ENCODE data around the gene MGAT5B. TPM values are rescaled to one million over a fixed set of nuclear protein-coding genes. Genes with fewer than 3 reads are reported as not detected.
A peak's percentile ranks its signal among the peaks of the same experiment; 100 is the strongest.

The MGAT5B gene
- total and polyA plus RNA-seq, 2 of the 13 experiments (the other 11 are each of a cell fraction or from before 2014, with no cell fraction given), result 0.07 to 0.13 TPM

DNA sequence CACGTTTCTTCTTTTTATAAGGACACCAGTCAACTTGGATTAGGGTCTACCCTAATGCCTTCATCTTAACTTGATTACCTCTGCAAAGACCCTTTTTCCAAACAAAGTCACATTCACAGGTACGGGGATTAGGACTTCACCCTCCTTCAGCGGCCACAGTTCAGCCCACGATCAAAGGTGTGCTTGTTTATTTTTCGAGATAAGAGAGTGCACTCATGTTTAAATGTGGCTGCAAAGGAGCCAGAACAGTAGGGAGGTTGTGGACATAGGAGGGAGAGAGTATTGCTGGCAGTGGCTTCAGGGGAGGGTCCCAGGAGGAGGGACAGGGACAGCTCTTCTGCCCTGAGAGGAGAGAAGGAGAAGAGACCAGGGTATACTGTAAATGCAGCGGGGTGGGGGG, 46.7 kb downstream of the MGAT5B start (continued):
- TF ChIP-seq, protein P1, sequence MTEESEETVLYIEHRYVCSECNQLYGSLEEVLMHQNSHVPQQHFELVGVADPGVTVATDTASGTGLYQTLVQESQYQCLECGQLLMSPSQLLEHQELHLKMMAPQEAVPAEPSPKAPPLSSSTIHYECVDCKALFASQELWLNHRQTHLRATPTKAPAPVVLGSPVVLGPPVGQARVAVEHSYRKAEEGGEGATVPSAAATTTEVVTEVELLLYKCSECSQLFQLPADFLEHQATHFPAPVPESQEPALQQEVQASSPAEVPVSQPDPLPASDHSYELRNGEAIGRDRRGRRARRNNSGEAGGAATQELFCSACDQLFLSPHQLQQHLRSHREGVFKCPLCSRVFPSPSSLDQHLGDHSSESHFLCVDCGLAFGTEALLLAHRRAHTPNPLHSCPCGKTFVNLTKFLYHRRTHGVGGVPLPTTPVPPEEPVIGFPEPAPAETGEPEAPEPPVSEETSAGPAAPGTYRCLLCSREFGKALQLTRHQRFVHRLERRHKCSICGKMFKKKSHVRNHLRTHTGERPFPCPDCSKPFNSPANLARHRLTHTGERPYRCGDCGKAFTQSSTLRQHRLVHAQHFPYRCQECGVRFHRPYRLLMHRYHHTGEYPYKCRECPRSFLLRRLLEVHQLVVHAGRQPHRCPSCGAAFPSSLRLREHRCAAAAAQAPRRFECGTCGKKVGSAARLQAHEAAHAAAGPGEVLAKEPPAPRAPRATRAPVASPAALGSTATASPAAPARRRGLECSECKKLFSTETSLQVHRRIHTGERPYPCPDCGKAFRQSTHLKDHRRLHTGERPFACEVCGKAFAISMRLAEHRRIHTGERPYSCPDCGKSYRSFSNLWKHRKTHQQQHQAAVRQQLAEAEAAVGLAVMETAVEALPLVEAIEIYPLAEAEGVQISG (CRISPR knock-in tag; IDR thresholded peaks at IDR 0.05), result peak; percentile 62
- no peak for TF ChIP-seq SETDB1 (CRISPR knock-in tag; IDR thresholded peaks at IDR 0.05; ENCODE audit: borderline replicate concordance)
- peak; percentile 82; the same call in 1 of the 2 replicates for TF ChIP-seq RXRA (CRISPR knock-in tag; IDR thresholded peaks at IDR 0.05)
- peak; percentile 85 for TF ChIP-seq RARA (CRISPR knock-in tag; IDR thresholded peaks at IDR 0.05)
- TF ChIP-seq FLYWCH1 (CRISPR knock-in tag; IDR thresholded peaks at IDR 0.05), result no peak
- TF ChIP-seq MIXL1 (CRISPR knock-in tag; IDR thresholded peaks at IDR 0.05), result peak; percentile 46; the same call in 1 of the 2 replicates
- TF ChIP-seq, protein P2, sequence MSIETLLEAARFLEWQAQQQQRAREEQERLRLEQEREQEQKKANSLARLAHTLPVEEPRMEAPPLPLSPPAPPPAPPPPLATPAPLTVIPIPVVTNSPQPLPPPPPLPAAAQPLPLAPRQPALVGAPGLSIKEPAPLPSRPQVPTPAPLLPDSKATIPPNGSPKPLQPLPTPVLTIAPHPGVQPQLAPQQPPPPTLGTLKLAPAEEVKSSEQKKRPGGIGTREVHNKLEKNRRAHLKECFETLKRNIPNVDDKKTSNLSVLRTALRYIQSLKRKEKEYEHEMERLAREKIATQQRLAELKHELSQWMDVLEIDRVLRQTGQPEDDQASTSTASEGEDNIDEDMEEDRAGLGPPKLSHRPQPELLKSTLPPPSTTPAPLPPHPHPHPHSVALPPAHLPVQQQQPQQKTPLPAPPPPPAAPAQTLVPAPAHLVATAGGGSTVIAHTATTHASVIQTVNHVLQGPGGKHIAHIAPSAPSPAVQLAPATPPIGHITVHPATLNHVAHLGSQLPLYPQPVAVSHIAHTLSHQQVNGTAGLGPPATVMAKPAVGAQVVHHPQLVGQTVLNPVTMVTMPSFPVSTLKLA (IDR thresholded peaks at IDR 0.05), result no peak
- no peak for TF ChIP-seq ZNF816 (CRISPR knock-in tag; IDR thresholded peaks at IDR 0.05; ENCODE audit: borderline replicate concordance)
- TF ChIP-seq HOXD1 (CRISPR knock-in tag; IDR thresholded peaks at IDR 0.05), result 0 out of 2 replicates have a peak, but pooled peaks have one; percentile 42
- TF ChIP-seq, protein P3, sequence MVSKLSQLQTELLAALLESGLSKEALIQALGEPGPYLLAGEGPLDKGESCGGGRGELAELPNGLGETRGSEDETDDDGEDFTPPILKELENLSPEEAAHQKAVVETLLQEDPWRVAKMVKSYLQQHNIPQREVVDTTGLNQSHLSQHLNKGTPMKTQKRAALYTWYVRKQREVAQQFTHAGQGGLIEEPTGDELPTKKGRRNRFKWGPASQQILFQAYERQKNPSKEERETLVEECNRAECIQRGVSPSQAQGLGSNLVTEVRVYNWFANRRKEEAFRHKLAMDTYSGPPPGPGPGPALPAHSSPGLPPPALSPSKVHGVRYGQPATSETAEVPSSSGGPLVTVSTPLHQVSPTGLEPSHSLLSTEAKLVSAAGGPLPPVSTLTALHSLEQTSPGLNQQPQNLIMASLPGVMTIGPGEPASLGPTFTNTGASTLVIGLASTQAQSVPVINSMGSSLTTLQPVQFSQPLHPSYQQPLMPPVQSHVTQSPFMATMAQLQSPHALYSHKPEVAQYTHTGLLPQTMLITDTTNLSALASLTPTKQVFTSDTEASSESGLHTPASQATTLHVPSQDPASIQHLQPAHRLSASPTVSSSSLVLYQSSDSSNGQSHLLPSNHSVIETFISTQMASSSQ (IDR thresholded peaks at IDR 0.05; ENCODE audit: low read depth), result peak; percentile 54; the same call in 1 of the 2 replicates
- TF ChIP-seq, protein P3 (CRISPR knock-in tag; IDR thresholded peaks at IDR 0.05; ENCODE audit: borderline replicate concordance), result 0 out of 2 replicates have a peak, but pooled peaks have one; percentile 50
- no peak for TF ChIP-seq ZNF207 (IDR thresholded peaks at IDR 0.05; ENCODE audit: borderline replicate concordance)
- TF ChIP-seq, protein P4, sequence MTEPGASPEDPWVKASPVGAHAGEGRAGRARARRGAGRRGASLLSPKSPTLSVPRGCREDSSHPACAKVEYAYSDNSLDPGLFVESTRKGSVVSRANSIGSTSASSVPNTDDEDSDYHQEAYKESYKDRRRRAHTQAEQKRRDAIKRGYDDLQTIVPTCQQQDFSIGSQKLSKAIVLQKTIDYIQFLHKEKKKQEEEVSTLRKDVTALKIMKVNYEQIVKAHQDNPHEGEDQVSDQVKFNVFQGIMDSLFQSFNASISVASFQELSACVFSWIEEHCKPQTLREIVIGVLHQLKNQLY (CRISPR knock-in tag; IDR thresholded peaks at IDR 0.05), result peak; percentile 71; the same call in 1 of the 2 replicates
- TF ChIP-seq, protein P5, sequence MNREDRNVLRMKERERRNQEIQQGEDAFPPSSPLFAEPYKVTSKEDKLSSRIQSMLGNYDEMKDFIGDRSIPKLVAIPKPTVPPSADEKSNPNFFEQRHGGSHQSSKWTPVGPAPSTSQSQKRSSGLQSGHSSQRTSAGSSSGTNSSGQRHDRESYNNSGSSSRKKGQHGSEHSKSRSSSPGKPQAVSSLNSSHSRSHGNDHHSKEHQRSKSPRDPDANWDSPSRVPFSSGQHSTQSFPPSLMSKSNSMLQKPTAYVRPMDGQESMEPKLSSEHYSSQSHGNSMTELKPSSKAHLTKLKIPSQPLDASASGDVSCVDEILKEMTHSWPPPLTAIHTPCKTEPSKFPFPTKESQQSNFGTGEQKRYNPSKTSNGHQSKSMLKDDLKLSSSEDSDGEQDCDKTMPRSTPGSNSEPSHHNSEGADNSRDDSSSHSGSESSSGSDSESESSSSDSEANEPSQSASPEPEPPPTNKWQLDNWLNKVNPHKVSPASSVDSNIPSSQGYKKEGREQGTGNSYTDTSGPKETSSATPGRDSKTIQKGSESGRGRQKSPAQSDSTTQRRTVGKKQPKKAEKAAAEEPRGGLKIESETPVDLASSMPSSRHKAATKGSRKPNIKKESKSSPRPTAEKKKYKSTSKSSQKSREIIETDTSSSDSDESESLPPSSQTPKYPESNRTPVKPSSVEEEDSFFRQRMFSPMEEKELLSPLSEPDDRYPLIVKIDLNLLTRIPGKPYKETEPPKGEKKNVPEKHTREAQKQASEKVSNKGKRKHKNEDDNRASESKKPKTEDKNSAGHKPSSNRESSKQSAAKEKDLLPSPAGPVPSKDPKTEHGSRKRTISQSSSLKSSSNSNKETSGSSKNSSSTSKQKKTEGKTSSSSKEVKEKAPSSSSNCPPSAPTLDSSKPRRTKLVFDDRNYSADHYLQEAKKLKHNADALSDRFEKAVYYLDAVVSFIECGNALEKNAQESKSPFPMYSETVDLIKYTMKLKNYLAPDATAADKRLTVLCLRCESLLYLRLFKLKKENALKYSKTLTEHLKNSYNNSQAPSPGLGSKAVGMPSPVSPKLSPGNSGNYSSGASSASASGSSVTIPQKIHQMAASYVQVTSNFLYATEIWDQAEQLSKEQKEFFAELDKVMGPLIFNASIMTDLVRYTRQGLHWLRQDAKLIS (CRISPR knock-in tag; IDR thresholded peaks at IDR 0.05), result no peak
- no peak for TF ChIP-seq NFE2 (CRISPR knock-in tag; IDR thresholded peaks at IDR 0.05)
- peak; percentile 84 for TF ChIP-seq NCOA2 (CRISPR knock-in tag; IDR thresholded peaks at IDR 0.05)
- TF ChIP-seq GABPB1 (CRISPR knock-in tag; IDR thresholded peaks at IDR 0.05), result no peak; the same call in 1 of the 2 replicates
- peak; percentile 76 for TF ChIP-seq RXRB (CRISPR knock-in tag; IDR thresholded peaks at IDR 0.05; ENCODE audit: borderline replicate concordance)

Data from HepG2 (cell line).